Activated CD4-positive, alpha-beta T cell treated with anti-CD3 and anti-CD28 coated beads, Interleukin-2, amount 50 U/mL, for 4 hours (primary cell): ENCODE measurements around the gene LDHAL6A.

Experiments
- DNase-seq, 2 experiments: peaks; one replicate each; pipeline ENCODE4 v3.0.0-alpha.2; 2020

Gene LDHAL6A

DNA sequence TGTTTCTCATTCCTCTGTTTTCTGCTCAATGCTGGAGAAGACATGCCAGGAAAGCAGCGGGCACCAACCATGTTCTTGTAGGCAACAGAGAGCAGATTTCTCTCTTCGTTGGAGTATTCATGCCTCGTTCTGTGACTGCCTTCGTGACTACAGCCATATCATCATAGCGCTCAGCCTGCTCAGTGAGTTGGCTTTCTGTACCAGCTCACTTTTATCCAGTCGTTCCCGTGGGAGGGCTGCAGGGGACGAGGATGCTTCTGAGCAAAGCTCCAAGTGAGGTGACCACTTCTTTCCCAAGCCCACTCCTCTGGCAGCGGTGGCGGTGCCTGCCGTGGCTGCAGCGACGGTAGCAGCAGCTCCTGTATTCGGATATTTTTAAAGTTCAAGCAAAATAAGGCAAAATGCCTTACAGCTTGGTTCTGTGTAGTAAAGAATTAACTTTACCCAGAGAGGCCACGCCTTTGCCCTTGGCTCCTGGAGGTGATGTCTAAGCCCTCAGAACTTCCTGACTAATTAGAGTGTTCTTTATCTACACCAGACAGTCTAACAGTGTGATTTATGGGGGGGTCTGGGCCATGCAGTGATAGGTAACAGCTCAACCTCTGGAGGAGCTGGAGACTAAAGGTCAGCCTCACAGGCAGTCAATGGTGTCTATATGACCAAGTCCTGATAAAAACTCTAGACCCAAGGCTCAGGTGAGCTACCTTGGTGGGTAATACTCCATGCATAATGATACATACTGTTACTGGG lies 35.3 kb downstream of the LDHAL6A start:
- no peak for DNase-seq

DNA sequence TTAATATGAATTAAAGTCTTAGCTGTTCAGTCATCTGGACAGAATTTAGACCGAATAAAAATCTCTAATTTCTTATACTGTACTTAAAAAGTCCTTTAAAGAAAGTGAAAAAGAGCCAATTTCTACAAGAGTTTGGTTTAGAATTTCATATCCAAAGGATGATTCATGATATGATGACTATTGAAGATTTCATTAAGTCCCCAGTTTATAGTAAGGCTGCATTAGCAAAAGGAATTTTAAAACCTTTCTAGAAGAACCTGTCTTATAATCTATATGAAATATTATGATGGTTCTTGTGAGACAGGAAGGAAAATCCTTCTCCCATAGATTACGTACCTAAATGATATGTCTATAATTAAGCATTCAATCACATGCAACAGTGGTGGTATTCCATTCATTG lies 36.3 kb downstream of the LDHAL6A start:
- DNase-seq, result no peak

DNA sequence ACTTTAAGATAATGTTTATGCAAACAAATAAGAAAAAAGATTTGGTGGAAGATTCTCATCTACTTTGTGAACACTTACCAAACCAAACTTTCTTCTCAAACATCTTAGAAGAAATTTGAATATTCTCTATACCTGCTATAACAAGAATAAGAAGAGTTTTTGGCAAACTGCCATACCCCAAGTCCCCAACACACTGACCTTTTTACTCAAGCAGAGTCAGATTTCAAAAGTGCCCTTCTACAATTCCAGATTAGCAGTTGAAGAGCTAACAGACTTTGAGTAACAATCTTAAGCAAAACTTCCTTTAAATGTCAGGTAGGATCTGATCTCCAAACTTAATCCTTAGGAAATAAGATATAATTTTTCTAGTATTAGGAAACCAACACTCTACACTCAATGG lies 37.2 kb downstream of the LDHAL6A start:
- DNase-seq, result no peak

GRCh38 chr11:18493310-18493709 lies 37.7 kb downstream of the LDHAL6A start:
- no peak for DNase-seq

DNA sequence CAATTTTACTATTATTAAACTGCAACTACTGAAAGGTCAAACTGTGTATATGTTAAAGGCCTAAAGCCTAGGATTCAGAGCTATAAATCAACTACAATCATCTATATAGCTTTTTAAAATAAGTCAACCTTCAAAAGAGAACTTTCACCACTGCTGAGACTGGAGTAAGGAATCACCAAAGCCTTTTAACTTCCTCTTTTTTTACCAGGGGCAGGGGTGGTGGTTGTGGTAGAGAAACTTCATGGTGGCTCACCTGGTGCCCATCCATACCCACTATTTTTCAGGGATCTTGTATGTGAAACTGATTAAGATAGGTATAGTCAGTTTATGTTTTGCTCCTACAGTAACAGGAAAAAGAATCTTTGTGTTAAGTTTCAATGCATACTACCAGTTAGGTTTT lies 39.6 kb downstream of the LDHAL6A start:
- no peak for DNase-seq

- no peak for DNase-seq
These were observed 40.0 kb downstream of the LDHAL6A start for GRCh38 chr11:18495703-18496102.

DNA sequence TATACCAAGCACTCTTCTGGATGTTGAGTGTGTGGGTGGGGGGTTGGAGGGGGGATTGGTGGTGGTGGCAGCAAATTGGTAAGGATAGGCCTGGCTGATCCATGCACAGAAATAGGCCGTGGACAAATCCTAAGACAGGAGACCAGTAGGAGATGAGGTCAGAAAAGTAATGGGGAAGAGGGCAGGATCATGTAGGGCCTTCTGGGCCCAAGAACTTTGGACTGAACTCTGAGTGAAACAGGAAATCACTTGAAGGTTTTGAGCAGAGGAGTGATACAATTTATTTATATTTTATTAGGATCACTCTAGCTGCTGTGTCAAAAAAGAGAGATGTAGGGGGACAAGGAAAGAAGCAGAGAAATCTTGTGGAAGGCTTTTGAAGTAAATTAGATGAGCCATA lies 42.4 kb downstream of the LDHAL6A start:
- no peak for DNase-seq

- no peak for DNase-seq
These were observed 46.0 kb downstream of the LDHAL6A start for GRCh38 chr11:18501629-18502028.

DNA sequence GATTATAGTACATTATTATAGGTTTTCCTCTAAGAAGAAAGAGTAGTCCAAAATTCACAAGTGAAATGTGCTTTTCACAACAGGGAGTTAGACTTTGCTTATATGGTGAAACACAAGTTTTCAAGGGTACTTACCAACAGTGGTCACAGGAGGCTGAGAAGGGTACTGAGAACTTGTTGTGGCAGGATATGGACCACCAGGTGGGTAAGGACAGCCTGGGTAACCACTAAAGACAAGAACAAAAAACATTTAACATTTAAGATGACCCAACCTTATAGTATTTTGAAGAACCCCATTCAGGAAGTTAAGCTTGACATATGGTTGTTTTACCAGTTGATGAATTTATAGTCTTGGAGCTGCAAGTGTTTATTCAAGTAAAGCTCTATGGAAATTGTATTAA lies 46.7 kb downstream of the LDHAL6A start:
- no peak for DNase-seq

DNA sequence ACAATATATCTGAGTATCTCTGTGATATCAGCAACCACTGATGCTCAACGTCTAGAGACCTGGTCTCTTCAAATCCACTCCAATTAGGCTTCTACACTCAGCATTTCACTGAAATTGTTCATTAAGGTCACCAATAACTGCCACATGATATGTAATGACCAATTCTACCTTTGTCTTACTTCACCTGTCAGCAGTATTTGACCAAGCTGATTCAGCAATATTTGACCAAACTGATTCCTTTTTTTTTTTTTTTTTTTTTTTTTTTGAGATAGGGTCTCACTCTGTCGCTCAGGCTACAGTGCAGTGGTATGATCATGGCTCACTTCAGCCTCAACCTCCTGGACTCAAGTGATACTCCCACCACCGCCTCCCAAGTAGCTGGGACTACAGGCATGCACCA lies 65.5 kb downstream of the LDHAL6A start:
- no peak for DNase-seq

DNA sequence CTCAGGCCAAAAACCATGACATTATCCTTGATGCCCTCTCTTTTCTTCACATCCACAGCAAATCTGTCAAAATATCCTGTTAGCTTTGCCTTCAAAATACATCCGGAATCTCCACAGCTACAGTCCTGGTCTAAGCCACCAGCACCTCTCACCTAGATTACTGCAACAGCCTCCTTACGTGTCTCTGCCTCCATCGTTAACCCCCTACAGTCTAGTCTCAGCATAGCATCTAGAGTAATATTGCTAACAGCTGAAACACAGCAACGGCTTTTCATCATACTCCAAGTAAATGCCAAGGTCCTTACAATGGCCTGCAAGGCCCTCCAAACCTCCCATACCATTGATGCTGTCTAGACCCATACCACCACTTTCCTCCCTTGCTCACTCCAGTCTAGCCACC lies 66.7 kb downstream of the LDHAL6A start:
- DNase-seq, result no peak

DNA sequence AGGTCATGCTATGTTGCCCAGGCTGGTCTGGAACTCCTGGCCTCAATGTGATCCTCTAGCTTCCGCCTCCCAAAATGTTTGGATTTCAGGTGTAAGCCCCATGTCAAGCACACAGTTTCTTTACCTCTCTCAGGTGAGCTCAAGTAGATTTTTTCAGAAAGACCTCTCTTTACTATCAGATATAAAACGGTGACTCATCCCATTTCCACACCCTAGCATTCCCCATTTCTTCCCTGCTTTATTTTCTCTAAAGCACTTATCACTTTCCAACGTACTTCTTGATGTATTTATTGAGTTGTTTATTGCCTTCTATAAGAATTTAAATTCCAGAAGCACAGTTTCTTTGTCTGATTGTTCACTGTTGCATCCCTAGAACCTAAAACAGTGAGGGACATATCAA lies 67.4 kb downstream of the LDHAL6A start:
- no peak for DNase-seq

- no peak for DNase-seq
These were observed 68.6 kb downstream of the LDHAL6A start for GRCh38 chr11:18524248-18524647.

- DNase-seq, result no peak
These were observed 70.5 kb downstream of the LDHAL6A start for GRCh38 chr11:18526130-18526520.

DNA sequence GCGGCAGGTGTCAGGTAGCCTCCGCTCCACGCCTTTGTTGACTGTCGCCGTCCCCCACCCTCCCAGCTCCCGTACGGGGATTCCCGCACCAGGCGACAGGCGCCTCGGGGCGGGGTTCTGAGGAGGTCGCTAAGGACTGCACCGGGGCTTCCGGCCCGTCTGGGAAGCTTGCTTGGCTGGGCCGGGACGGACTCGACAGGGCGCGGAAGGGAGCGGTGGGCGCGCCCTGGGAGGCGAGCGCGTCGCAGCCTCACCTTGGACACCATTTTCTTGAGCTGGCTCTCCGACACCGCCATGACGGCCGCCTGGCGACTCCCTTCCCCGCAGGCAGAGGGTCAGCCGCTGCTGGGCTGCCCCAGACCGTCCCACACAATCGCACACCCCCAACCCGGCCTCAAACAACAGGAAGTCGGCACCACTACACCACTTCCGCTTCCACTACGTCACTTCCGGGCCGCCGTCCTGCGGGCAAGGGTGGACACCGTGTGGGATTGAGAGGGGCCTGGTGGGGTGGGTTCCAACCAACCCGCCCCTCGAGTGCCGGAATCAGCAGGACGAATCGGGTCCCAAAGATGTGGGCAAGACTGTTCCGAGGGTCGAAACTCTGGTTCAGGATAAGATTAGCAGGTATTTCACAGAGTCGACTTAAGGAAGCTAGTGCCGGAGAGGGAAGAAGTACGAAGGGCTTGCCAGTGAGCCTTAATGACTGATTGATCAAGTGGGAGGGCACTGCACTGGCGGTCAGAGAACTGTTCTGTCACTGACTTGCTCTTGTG lies 71.1 kb downstream of the LDHAL6A start, which contains the start of gene TSG101:
Gene TSG101 (minus strand): TSS at position 422 of the 776 bp plus-strand sequence. CDS start 126 bp downstream, at position 296.
- DNase-seq, result peak; percentile 87

GRCh38 chr11:18527512-18527911 lies 71.9 kb downstream of the LDHAL6A start:
- DNase-seq, result no peak
